HG02588 (cell line): Measurements from ENCODE around the gene ZNF512.
"Not testable (repeated sequence)": the region's sequence is repeated elsewhere in the genome, so short reads cannot be mapped to it uniquely, and the experiment has no call there.

Experiments
- ATAC-seq: cut with Tn5 transposase; IDR thresholded peaks from one replicate; pipeline ENCODE4 v1.9.1; 2021; ENCODE audit warnings: mild to moderate bottlenecking, moderate library complexity; ENCODE audit not compliant: unreplicated experiment

ZNF512 gene, protein sequence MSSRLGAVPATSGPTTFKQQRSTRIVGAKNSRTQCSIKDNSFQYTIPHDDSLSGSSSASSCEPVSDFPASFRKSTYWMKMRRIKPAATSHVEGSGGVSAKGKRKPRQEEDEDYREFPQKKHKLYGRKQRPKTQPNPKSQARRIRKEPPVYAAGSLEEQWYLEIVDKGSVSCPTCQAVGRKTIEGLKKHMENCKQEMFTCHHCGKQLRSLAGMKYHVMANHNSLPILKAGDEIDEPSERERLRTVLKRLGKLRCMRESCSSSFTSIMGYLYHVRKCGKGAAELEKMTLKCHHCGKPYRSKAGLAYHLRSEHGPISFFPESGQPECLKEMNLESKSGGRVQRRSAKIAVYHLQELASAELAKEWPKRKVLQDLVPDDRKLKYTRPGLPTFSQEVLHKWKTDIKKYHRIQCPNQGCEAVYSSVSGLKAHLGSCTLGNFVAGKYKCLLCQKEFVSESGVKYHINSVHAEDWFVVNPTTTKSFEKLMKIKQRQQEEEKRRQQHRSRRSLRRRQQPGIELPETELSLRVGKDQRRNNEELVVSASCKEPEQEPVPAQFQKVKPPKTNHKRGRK

DNA sequence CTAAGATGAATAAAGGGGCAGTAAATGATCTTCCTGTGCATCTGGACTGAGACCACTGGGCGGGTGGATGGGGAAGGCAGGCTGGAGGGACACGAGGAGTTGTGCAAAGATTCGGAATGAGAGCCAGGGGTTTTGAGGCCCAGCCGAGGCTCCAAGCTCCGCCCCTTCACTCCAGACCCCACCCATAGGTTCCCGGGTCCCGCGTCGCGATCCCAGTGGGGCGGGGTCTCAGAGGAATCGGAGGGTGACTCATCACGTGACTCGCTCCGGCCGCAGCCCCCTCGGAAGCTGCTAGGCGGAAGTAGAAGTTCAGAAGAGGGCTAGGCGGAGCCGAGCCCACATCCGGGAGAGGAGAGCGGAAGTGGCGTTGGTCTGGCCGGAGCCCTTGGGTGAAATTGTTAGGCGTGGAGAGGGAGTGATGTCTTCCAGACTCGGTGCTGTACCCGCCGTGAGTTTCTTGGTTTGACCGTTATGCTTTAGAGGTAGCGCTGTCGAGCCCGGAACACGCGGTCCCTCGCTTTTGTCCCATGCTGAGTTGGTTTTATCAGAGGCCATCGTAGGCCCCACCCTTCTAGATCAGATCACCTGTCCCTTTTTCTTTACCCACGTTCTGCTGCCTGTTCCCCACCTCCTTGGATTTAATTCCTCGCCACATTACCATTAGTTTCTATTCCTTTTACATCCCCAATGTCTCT lies at the start of gene ZNF512:
Gene ZNF512, plus strand, starts transcription at position 348 of the 695 bp plus-strand sequence. Its CDS starts 71 bp downstream, at position 419.
- peak; percentile 84 for ATAC-seq

DNA sequence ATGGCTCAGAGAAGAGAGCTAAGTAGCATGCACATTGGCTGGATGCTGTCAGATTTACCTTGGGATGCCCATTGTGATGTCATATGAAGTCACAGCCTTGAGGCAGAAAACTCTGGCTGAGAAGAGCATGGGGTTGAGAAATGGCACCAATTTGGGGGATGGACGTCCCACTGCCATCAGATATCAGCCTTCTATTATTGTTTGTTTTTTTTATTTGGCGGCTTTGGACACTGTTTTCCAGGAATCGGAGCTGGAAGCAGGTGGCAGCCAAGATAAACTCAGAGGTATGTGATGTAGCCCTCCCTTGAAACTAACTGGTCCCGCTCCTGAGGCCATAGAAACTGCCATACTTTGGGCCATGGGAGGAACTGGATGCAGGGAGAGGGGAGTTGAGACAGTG lies 45.6 kb upstream of the ZNF512 start:
- no peak for ATAC-seq

DNA sequence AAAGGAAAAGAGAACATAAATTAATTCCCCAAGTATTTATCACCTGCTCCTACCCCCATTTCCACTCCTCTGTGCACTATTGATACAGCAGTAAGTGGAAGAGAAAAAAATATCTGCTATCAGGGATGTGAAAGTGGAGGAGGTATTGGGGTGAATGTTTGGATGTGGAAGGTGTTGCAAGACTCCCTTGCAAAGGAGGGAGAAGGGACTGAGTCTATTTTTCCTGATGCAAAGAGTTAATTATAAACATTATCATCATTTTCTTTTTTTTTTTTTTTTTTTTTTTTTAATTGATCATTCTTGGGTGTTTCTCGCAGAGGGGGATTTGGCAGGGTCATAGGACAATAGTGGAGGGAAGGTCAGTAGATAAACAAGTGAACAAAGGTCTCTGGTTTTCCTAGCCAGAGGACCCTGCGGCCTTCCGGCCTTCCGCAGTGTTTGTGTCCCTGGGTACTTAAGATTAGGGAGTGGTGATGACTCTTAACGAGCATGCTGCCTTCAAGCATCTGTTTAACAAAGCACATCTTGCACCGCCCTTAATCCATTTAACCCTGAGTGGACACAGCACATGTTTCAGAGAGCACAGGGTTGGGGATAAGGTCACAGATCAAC lies 43.9 kb upstream of the ZNF512 start:
- ATAC-seq, result not testable (repeated sequence)

DNA sequence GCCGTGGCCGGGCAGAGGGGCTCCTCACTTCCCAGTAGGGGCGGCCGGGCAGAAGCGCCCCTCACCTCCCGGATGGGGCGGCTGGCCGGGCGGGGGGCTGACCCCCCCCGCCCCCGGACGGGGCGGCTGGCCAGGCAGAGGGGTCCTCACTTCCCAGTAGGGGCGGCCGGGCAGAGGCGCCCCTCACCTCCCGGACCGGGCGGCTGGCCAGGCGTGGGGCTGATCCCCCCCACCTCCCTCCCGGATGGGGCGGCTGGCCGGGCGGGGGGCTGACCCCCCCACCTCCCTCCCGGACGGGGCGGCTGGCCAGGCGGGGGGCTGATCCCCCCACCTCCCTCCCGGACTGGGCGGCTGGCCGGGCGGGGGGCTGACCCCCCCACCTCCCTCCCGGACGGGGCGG lies 43.2 kb upstream of the ZNF512 start:
- not testable (repeated sequence) for ATAC-seq

DNA sequence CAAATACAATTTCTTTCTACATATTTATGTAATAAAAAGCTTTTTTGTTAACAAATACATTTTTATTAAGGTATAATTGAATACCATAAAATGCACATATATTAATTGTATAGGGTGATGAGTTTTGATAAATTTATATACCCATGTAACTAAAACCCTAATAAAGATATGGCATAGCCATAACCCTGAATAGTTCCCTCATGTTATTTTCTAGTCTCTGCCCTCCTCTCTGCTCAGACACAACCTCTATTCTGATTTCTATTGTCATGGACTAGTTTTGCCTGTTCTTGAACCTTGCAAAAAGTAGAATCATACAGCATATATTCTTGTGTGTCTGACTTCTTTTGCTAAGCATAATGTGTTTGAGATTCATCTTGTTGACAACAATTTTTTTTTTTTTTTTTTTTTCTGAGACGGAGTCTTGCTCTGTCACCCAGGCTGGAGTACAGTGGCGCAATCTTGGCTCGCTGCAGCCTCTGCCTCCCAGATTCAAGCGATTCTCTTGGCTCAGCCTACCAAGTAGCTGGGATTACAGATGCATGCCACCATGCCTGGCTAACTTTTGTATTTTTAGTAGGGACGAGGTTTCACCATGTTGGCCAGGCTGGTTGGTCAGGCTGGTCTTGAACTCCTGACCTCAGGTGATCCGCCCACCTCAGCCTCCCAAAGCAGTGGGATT lies 38.6 kb upstream of the ZNF512 start:
- no peak for ATAC-seq

DNA sequence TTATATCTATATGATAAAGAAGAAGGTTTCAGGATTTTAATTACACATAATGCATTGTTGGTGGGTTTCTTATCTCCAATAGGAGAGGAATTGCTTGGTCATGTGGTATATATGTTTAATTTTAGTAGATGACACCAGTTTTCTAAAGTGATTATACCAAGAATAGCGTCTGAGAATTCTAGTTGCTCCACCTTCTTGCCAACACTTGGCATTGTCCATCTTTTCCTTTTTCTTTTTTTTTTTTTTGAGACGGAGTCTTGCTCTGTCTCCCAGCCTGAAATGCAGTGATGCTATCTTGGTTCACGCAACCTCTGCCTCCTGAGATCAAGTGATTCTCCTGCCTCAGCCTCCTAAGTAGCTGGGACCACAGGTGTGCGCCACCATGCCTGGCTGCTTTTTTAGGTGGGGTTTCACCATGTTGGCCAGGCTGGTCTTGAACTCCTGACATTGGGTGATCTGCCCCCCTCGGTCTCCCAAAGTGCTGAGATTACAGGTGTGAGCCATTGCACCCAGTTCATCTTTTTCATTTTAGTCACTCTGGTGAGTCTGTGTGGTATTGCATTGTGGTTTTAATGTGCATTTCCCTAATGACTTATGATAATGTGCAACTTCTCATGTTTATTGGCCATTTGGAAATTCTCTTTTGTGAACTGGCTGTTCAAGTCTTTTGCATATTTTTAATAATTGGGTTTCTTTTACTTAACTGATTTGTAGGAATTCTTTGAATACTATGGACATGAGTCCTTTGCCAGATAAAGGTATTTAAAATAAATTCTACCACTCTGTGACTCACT lies 37.3 kb upstream of the ZNF512 start:
- no peak for ATAC-seq

DNA sequence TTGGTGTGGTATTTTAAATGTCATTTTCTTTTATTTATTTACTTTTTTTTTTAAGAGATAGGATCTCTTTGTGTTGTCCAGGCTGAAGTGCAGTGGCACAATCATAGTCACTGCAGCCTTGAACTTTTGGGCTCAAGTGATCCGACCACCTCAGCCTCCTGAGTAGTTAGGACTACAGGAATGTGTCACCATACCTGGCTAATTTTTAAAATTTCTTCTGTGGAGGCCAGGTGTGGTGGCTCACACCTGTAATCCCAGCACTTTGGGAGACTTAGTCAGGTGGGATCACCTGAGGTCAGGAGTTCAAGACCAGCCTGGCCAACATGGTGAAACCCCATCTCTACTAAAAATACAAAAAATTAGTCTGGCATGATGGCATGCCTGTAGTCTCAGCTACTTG lies 33.5 kb upstream of the ZNF512 start:
- ATAC-seq, result no peak

DNA sequence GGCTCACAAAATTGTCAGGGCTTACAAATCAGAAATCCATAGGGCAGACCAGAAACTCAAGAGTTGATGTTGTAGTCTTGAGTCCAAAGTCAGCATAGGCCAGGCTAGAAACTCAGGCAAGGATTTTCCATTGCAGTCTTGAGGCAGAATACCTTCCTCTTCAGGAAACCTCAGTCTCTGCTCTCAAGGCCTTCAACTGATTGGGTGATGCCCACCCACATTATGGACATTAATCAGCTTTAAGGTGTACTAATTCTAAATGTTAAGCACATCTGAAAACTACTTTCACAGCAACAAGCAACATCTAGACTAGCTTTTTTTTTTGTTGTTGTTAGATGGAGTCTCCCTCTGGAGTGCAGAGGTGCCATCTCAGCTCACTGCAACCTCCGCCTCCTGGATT lies 31.3 kb upstream of the ZNF512 start:
- no peak for ATAC-seq

DNA sequence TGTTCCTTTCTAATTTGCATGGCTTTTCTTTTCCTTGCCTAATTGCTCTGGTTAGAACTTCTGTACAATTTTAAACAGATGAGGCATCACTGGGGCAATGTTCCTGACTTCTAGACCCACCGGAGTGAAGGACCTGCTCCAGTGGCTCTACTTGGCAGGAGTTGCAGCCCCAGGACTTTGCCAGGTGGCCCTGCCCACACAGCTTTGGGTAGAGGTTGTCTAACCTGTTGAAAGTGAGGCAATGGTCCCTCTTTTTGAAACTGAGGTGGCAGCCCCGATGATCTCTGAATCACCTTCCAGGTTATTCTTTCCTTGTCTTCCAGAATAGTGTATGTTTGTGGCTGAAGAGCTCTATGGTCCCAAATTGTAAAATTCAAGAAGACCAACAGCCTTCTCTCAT lies 29.9 kb upstream of the ZNF512 start:
- ATAC-seq, result no peak

DNA sequence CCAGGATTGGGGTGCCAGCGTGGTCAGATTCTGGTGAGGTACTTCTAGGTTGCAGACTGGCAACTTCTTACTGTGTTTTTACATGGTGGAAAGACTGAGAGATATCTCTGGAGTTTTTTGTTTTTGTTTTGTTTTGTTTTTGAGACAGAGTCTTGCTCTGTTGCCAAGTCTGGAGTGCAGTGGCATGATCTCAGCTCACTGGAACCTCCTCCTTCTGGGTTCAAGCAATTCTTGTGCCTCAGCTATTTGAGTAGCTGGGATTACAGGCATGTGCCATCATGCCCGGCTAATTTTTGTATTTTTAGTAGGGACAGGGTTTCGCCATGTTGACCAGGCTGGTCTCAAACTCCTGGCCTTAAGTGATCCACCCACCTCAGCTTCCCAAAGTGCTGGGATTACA lies 28.4 kb upstream of the ZNF512 start:
- not testable (repeated sequence) for ATAC-seq

DNA sequence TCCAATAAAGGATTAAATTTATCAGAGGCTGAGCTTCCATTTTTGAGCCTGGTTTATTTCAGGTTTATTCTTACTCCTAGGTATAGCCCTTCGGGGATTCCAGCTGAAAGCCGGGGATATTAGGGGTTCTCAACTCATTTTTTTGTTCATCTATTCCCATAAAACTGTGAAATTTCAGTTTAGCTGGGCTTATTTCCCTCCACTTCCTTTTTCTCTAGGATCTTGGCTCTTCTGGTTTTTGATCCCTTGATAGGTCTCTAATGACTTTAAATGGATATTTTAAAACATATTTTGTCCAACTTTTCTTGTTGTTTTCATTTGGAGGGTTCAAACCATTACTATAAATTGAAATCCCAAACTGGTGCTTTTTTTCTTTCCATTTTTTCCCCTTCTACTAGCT lies 23.6 kb upstream of the ZNF512 start:
- ATAC-seq, result no peak

DNA sequence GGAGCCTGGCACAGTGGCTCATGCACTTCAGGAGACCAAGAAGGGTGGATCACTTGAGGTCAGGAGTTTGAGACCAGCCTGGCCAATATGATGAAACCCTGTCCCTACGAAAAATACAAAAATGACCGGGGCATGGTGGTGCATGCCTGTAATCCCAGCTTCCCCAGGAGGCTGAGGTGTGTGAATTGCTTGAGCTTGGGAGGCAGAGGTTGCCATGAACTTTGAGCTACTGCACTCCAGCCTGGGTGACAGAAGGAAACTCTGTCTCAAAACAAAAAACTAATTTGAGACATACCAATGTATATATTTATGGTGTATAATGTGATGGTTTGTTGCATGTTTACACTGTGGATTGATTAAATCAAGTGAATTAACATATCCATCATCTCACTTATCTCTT lies 21.8 kb upstream of the ZNF512 start:
- no peak for ATAC-seq

DNA sequence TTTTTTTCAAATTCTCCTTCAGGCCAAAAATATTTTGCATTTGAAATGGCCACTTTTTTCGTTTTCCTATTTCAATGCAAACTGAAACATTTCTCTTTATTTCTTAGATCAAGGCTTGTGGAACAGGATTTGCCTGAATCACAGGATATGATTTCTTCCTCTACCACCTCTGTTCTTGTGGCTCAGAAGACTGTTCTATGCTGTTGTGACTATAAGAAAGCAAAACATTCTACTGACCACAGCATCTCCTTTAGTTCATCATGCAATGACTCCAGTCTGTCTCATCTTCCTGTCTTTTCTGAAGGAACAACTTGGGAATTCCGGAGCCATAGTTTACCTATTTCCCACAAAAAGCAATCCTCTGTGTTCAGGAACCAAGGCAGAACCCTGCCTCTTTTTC lies 16.2 kb upstream of the ZNF512 start:
- no peak for ATAC-seq

DNA sequence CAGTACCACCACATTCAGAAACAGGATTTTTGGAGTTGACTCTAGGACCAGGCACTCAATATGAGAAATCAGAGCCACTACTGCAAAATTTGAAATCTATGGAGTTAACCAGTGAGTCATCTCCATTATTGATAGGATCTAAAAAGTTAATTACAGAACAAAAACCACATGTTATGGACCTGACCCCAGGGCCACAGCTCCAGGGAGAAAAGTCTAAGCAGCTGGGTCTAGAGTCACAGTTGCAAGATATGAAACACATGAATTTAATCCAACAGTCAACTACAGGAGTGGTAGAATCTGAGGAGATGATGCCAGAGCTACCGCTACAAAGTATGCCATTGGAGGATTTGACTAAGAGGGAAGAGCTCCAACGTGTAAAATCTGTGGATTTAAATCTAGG lies 13.4 kb upstream of the ZNF512 start:
- ATAC-seq, result no peak

DNA sequence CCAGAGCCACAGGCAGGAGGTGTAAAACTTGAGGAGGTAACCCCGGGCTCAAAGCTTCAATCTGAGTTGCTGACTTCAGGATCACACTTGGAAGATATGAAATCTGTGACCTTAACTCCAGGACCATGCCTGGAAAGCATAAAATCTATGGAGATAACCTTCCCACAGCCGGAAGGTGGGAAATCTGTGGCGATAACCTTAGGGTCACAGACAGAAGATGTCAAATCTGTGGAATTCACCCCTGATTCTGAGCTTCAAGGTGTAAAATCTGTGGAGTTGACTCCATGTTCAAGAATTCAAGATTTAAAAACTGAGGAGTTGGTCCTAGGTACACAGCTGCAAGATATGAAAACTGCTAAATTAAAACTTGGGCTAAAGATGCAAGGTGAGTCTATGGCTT lies 11.6 kb upstream of the ZNF512 start:
- no peak for ATAC-seq

DNA sequence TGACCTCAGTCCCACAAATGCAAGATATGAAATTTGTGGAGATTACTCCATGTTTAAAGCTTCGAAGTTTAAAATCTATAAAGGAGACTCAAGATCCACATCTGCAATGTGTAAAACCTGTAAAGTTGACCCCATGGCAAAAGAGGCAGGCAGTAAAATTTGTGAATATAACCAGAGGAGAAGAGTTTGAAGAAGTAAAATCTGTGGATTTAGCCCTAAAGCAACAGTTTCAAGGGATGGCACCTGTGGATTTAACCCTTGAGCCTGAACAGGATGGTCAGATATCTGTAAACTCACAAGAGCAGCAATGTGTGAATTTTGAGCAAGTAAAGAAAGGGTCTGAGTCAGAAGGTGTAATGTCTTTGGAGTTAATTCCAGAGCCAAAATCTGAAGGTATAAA lies 11.2 kb upstream of the ZNF512 start:
- no peak for ATAC-seq

DNA sequence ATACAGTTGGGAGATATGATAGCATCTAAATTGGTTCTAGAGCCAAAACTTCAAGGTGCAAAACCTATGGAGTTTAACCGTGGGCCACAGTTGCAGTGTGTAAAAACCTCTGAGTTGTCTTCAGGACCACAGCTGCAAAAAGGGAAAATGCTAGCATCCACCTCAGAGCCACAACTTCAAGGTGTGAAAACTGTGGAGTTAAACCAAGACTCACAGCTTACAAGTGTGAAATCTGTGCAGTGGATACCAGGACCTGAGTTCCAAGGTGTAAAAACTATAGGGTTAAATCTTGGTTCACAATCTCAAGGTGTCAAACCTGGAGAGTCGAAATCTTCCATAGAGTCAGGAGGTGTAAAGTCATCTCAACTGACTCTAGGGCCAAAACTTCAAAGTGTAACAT lies 10.4 kb upstream of the ZNF512 start:
- ATAC-seq, result no peak

DNA sequence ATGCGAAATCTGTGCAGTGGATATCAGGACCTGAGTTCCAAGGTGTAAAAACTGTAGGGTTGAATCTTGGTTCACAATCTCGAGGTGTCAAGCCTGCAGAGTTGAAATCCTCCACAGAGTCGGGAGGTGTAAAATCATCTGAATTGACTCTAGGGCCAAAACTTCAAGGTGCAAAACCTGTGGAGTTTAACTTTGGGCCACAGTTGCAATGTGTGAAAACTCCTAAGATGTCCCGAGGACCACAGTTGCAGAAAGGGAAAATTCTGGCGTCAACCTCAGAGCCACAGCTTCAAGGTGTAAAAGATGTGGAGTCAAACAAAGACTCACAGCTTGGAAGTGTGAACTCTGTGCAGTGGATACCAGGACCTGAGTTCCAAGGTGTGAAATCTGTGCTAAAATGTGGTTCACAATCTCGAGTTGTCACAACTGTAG lies 9.8 kb upstream of the ZNF512 start:
- ATAC-seq, result no peak

DNA sequence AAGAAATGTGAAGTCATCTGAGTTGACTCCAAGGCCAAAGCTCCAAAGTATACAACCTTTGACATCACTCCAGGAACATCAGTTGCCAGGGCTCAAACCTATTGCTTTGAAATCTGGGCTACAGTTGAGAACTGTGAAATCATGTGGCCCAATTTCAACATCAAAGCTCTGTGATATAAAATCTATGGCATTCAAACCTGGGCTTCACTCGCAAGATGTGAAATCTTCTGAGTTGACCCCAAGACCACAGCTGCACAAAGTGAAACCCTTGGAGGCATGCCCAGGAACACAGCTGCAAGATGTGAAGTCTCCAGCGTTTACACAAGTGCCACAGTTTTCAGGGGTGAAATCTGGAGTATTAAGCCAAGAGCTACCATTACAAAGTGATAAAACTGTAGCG lies 9.4 kb upstream of the ZNF512 start:
- ATAC-seq, result no peak

DNA sequence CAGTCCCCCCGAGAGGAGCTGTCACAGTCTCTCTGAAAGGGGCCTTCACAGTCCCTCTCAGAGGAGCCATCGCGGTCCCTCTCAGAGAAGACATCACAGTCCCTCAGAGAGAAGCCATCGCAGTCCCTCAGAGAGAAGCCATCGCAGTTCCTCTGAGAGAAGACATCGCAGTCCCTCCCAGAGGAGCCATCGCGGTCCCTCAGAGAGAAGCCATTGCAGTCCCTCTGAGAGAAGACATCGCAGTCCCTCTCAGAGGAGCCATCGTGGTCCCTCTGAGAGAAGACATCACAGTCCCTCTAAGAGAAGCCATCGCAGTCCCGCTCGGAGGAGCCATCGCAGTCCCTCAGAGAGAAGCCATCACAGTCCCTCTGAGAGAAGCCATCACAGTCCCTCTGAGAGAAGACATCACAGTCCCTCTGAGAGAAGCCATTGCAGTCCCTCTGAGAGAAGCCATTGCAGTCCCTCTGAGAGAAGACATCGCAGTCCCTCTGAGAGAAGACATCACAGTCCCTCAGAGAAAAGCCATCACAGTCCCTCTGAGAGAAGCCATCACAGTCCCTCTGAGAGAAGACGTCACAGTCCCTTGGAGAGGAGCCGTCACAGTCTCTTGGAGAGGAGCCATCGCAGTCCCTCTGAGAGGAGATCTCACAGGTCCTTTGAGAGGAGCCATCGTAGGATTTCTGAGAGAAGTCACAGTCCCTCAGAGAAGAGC lies 1.3 kb upstream of the ZNF512 start:
- no peak for ATAC-seq
